Cardiac muscle cell (in vitro differentiated cells and primary cell): ENCODE results near the gene ORC3. TPM values are rescaled to one million over a fixed set of nuclear protein-coding genes. Genes with fewer than 3 reads are reported as not detected.

Experiments
- DNase-seq, 2 donors: peaks; one replicate each; pipeline versions ENCODE4 v3.0.0 to v3.0.0-alpha.2; 2010 to 2017; ENCODE audit warnings: low read depth in 1 of 2, low spot score in 1 of 2
- H3K27ac ChIP-seq: fragments of 200-600 bp; sonication (generic); 2 replicates; pipeline ENCODE4 v1.5.1; 2016
- H3K27me3 ChIP-seq: fragments of 200-600 bp; sonication (generic); 2 replicates; pipeline ENCODE4 v1.6.0; 2016; ENCODE audit warnings: control low read depth
- H3K36me3 ChIP-seq: fragments of 200-600 bp; sonication (generic); 2 replicates; pipeline ENCODE4 v1.5.1; 2016; ENCODE audit warnings: control low read depth
- H3K4me1 ChIP-seq: fragments of 200-600 bp; sonication (generic); 2 replicates; pipeline ENCODE4 v1.8.1; 2017; ENCODE audit warnings: low read depth, mild to moderate bottlenecking, mixed run types
- H3K4me3 ChIP-seq: fragments of 200-600 bp; sonication (generic); 2 replicates; pipeline ENCODE4 v1.5.1; 2016; ENCODE audit warnings: mild to moderate bottlenecking
- H3K9me3 ChIP-seq: fragments of 200-600 bp; sonication (generic); 2 replicates; pipeline ENCODE4 v1.5.1; 2017; ENCODE audit warnings: low read depth, mild to moderate bottlenecking, control low read depth
- CTCF ChIP-seq: IDR thresholded peaks from 2 replicates; pipeline ENCODE4 v1.5.1; 2012; ENCODE audit warnings: low read depth, mild to moderate bottlenecking, low read length
- polyA plus RNA-seq: library from polyadenylated mRNA; unstranded; fragments of >200 nt; fragmentation: Nextera tagmentation; extraction: Ambion mirVana; gene quantifications from 2 replicates; pipeline ENCODE4 v1.2.1, GENCODE V29; 2016
- total RNA-seq: library from RNA; depleted of rRNA; stranded (reverse); fragments of >200 nt; gene quantifications from 2 replicates; pipeline ENCODE4 v1.2.3, GENCODE V29; 2016

Gene ORC3
- total and polyA plus RNA-seq, 2 experiments from 2014 or later = 21.5 to 40.8 TPM

- H3K36me3 ChIP-seq = peaks cover 6% of the 10 kb centered on the region
- H3K4me3 ChIP-seq = no peak overlapping the region
- no peak overlapping the region for H3K27ac ChIP-seq
- no peak for DNase-seq
- no peaks in the 10 kb centered on the region for H3K4me1 ChIP-seq
- TF ChIP-seq CTCF = no peak
- H3K27me3 ChIP-seq = no peaks in the 10 kb centered on the region
- no peaks in the 10 kb centered on the region for H3K9me3 ChIP-seq
Measured at GRCh38 chr6:87572021-87572420, 17.9 kb upstream of the ORC3 start.

DNA sequence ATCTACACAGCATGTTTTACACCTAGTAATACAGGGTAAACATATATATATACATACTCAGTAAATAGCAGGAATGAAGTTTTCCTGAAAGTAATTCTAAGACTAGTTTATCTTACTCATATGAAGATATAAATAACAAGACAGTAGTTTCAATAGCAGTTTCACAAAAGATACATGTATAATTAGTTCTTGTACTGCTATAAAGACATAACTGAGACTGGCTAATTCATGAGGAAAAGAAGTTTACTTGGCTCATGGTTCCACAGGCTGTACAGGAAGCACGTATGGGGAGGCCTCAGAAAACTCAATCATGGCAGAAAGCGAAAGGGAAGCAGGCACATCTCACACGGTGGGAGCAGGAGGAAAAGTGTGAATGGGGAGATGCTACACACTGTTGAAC lies 17.1 kb upstream of the ORC3 start:
- no peak for DNase-seq
- Histone ChIP-seq H3K4me1 (no peaks in the 10 kb centered on the region), H3K36me3 (peaks cover 6% of the 10 kb centered on the region), H3K4me3 (no peak overlapping the region), H3K9me3 (no peaks in the 10 kb centered on the region), H3K27me3 (no peaks in the 10 kb centered on the region), H3K27ac (no peak overlapping the region)
- no peak for TF ChIP-seq CTCF

DNA sequence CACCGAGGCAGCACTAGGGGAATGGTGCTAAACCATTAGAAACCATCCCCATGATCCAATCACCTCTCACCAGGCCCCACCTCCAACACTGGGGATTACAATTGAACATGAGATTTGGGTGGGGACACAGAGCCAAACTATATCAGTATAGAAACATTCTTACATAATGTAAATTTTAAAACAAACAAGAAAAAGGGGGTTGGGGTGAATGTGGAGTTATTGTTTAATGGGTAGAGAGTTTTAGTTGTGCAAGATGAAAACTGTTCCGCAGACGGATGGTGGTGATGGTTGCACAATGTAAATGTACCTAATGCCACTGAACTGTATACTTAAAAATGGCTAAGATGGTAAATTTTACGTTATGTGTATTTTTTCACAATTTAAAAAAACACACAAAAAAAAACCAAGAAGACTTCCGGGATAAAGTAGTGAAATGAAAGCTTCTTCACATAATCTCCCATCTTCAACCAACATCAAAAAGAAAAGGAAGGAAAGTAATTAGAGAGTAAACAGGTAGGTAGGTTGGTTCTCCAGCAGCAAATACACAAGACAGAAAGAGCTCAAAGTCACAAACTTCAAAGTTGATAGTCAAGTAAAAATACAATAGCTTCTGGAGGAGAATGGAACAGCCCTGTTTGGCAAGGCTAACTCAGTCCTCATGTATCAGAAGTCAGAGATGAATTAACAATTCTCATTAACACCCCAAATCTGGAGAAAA lies 16.5 kb upstream of the ORC3 start:
- no peak overlapping the region for H3K4me3 ChIP-seq
- H3K9me3 ChIP-seq = no peaks in the 10 kb centered on the region
- TF ChIP-seq CTCF = no peak
- H3K36me3 ChIP-seq = peaks cover 1% of the 10 kb centered on the region
- H3K4me1 ChIP-seq = no peaks in the 10 kb centered on the region
- no peak overlapping the region for H3K27ac ChIP-seq
- H3K27me3 ChIP-seq = no peaks in the 10 kb centered on the region
- no peak for DNase-seq

DNA sequence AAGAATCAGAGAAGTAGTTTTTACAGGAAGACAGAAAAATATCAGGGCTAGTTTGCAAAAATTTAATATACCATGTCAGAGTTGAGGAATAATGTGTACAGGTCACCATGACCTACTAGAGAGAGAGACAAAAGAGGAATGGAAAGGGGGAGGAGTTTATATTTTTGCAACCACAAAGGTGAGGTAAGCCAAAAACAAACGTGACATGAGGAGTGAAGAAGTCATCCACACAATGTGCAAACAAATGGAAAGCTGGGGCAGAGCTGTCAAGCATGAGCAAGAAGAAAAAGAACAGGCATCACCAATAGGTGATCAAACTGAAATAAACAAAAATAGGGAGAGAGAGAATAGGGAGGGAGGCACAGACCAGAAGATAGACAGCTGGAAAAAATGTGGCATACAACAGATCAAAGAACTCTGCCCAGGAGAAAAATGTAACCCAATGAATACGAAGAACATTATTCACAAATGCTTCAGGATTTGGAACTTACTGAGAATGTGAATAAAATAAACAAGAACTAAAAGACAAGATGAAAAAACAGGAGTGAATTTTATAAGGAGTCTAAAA lies 15.6 kb upstream of the ORC3 start:
- no peaks in the 10 kb centered on the region for H3K27me3 ChIP-seq
- H3K4me1 ChIP-seq = no peaks in the 10 kb centered on the region
- H3K36me3 ChIP-seq = no peaks in the 10 kb centered on the region
- no peak overlapping the region for H3K4me3 ChIP-seq
- no peak overlapping the region for H3K27ac ChIP-seq
- DNase-seq = no peak
- TF ChIP-seq CTCF = no peak
- no peaks in the 10 kb centered on the region for H3K9me3 ChIP-seq

GRCh38 chr6:87575423-87575822 lies 14.5 kb upstream of the ORC3 start:
- no peaks in the 10 kb centered on the region for H3K9me3 ChIP-seq
- H3K27ac ChIP-seq = no peak overlapping the region
- no peaks in the 10 kb centered on the region for H3K36me3 ChIP-seq
- H3K27me3 ChIP-seq = no peaks in the 10 kb centered on the region
- no peak for DNase-seq
- H3K4me3 ChIP-seq = no peak overlapping the region
- TF ChIP-seq CTCF = no peak
- H3K4me1 ChIP-seq = no peaks in the 10 kb centered on the region
